Effector memory CD8-positive, alpha-beta T cell (primary cell): Measurements from ENCODE around the gene SMIM27.
"Not testable (repeated sequence)": the region's sequence is repeated elsewhere in the genome, so short reads cannot be mapped to it uniquely, and the experiment has no call there.

ENCODE experiments used
- ATAC-seq: fragments of 150-1000 bp; cut with Tn5 transposase; replicated peaks from 2 replicates; pipeline ENCODE4 v1.10.0; 2021; ENCODE audit warnings: mild to moderate bottlenecking, moderate library complexity
- DNase-seq, 3 experiments: peaks; one replicate each; pipeline ENCODE4 v3.0.0; 2021
- H3K27ac Mint-ChIP-seq, 2 donors: one replicate each; pipeline ENCODE4 v1.8.0; 2022; ENCODE audit warnings: mild to moderate bottlenecking in 2 of 2, mixed read lengths in 2 of 2, moderate library complexity in 2 of 2
- H3K27me3 Mint-ChIP-seq, 2 donors: one replicate each; pipeline ENCODE4 v1.8.0; 2022; ENCODE audit warnings: mixed read lengths in 2 of 2
- H3K36me3 Mint-ChIP-seq: one replicate; pipeline ENCODE4 v1.8.0; 2022; ENCODE audit warnings: mild to moderate bottlenecking, moderate library complexity, mixed read lengths; ENCODE audit not compliant: insufficient read depth
- H3K4me1 Mint-ChIP-seq, 2 donors: one replicate each; pipeline ENCODE4 v1.8.0; 2022; ENCODE audit warnings: low read depth in 2 of 2, mixed read lengths in 2 of 2
- H3K4me3 Mint-ChIP-seq, 2 donors: one replicate each; pipeline ENCODE4 v1.8.0; 2022; ENCODE audit warnings: mild to moderate bottlenecking in 2 of 2, mixed read lengths in 2 of 2, moderate library complexity in 2 of 2
- H3K9me3 Mint-ChIP-seq, 2 donors: one replicate each; pipeline ENCODE4 v1.8.0; 2022; ENCODE audit warnings: mixed read lengths in 2 of 2

The SMIM27 gene

DNA sequence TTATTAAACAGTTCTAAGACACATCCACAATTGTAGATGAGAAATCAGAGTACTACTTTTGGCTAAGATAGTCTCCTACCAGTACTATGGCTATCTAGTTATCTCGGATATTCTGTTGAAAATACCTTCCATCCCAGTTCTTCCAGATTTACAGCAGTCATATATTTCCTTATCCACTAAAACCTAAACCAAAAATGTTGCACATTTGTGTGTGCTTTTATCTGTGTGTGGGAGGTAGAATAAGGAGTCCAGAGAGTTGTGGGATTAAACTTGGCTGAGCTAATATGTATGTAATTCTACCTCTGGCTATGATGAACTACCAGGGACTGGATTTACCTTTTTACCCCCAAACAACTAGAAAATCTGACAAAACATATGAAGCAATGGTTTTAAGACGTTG lies 38.3 kb downstream of the SMIM27 start:
- Mint-ChIP-seq H3K4me1 (no peaks in the 10 kb centered on the region), H3K9me3 (no peaks in the 10 kb centered on the region), H3K27me3 (peaks cover 32 to 52% of the 10 kb centered on the region in 2 donors), H3K36me3 (no peaks in the 10 kb centered on the region), H3K27ac (no peak overlapping the region), H3K4me3 (no peak overlapping the region)
- ATAC-seq: no peak
- DNase-seq: no peak

- DNase-seq (no peak), ATAC-seq (no peak)
- H3K36me3 Mint-ChIP-seq: no peaks in the 10 kb centered on the region
- H3K27ac Mint-ChIP-seq: no peak overlapping the region
- H3K4me3 Mint-ChIP-seq: no peak overlapping the region
- H3K9me3 Mint-ChIP-seq: no peaks in the 10 kb centered on the region
- H3K4me1 Mint-ChIP-seq: no peaks in the 10 kb centered on the region
- H3K27me3 Mint-ChIP-seq: peaks cover 32 to 47% of the 10 kb centered on the region in 2 donors
Measured at GRCh38 chr9:32590898-32591297, 38.8 kb downstream of the SMIM27 start.

- Mint-ChIP-seq H3K27me3 (peaks cover 27 to 33% of the 10 kb centered on the region in 2 donors), H3K27ac (no peak overlapping the region), H3K36me3 (no peaks in the 10 kb centered on the region), H3K9me3 (no peaks in the 10 kb centered on the region), H3K4me3 (no peak overlapping the region), H3K4me1 (no peaks in the 10 kb centered on the region)
- DNase-seq (no peak), ATAC-seq (no peak)
Measured at GRCh38 chr9:32596096-32596865, 44.2 kb downstream of the SMIM27 start.

- no peak overlapping the region for H3K27ac Mint-ChIP-seq
- H3K4me1 Mint-ChIP-seq: no peaks in the 10 kb centered on the region
- no peak overlapping the region for H3K4me3 Mint-ChIP-seq
- ATAC-seq (no peak), DNase-seq (no peak)
- H3K27me3 Mint-ChIP-seq: peaks cover 26 to 32% of the 10 kb centered on the region in 2 donors
- no peaks in the 10 kb centered on the region for H3K36me3 Mint-ChIP-seq
- H3K9me3 Mint-ChIP-seq: no peaks in the 10 kb centered on the region
Measured at GRCh38 chr9:32596936-32597335, 44.8 kb downstream of the SMIM27 start.

GRCh38 chr9:32599021-32599420 lies 46.9 kb downstream of the SMIM27 start:
- not testable (repeated sequence) for H3K4me3 Mint-ChIP-seq, H3K36me3 Mint-ChIP-seq, DNase-seq, H3K27ac Mint-ChIP-seq, H3K9me3 Mint-ChIP-seq, ATAC-seq, H3K4me1 Mint-ChIP-seq
- peaks cover 19 to 31% of the 10 kb centered on the region in 2 donors for H3K27me3 Mint-ChIP-seq
